Measurements from ENCODE around the gene MRPL44.

Gene MRPL44

GRCh38 chr2:224004105-224004695, 46.9 kb downstream of the MRPL44 start:
- no peak for DNase-seq (ENCODE audit: low read depth in 3 of 3)

- DNase-seq (ENCODE audit: low read depth in 3 of 3) = no peak
Measured at GRCh38 chr2:224008702-224009261, 51.5 kb downstream of the MRPL44 start.

- no peak for DNase-seq (ENCODE audit: low read depth in 3 of 3)
Measured at GRCh38 chr2:224009605-224010315, 52.5 kb downstream of the MRPL44 start.

- no peak for DNase-seq (ENCODE audit: low read depth in 3 of 3)
Measured at GRCh38 chr2:224011837-224012236, 54.6 kb downstream of the MRPL44 start.

- no peak for DNase-seq (ENCODE audit: low read depth in 3 of 3)
Measured at GRCh38 chr2:224014336-224014735, 57.1 kb downstream of the MRPL44 start.

GRCh38 chr2:224016963-224017362, 59.7 kb downstream of the MRPL44 start:
- DNase-seq (ENCODE audit: low read depth in 3 of 3) = no peak
